ENCODE results near the gene PRDM16.

Gene PRDM16

DNA sequence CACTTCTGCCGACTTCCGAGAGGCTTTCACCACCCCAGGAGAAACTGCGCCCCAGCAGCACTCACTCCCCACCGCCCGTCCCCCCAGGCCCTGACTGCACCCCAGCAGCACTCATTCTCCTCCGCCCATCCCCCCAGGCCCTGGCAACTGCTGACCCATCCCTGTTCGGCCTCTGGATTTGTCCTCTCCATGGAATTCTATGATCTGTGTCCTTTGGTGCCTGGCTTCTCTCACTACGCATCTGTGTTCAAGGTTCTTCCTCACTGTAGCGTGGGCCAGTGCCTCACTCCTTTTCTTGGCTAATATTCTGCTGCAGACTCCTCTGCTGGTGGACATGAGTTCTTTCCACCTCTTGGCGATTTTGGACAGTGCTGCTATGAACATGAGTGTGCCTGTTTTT is 263.7 kb downstream of the PRDM16 start:
- Histone ChIP-seq H3K27me3 (ENCODE audit: insufficient read depth, low read length, poor library complexity, severe bottlenecking) (no peaks in the 10 kb centered on the region), H3K79me2 (ENCODE audit: insufficient read depth, low read length) (no peaks in the 10 kb centered on the region), H3K36me3 (ENCODE audit: insufficient read depth, low read length) (no peaks in the 10 kb centered on the region), H3K9me3 (ENCODE audit: insufficient read depth, low read depth, low read length) (no peaks in the 10 kb centered on the region; the same call in 1 of the 2 replicates), H3K4me3 (ENCODE audit: low read length, poor library complexity, severe bottlenecking) (no peak overlapping the region), H3F3A (ENCODE audit: low read depth) (no peaks in the 10 kb centered on the region), H3K4me1 (ENCODE audit: insufficient read depth, low read length, poor library complexity, severe bottlenecking) (peaks cover 27% of the 10 kb centered on the region), H3K4me2 (ENCODE audit: low read depth, low read length, poor library complexity, severe bottlenecking) (no peak overlapping the region), H2AFZ (ENCODE audit: low read length) (no peak overlapping the region), H3K9ac (ENCODE audit: low read depth, low read length, poor library complexity, severe bottlenecking) (no peak overlapping the region), H3K9me2 (replicated peaks; ENCODE audit: low read depth, low read length) (no peaks in the 10 kb centered on the region), H4K20me1 (ENCODE audit: insufficient read depth, low read length, poor library complexity, severe bottlenecking) (no peaks in the 10 kb centered on the region)
- TF ChIP-seq, protein P1, sequence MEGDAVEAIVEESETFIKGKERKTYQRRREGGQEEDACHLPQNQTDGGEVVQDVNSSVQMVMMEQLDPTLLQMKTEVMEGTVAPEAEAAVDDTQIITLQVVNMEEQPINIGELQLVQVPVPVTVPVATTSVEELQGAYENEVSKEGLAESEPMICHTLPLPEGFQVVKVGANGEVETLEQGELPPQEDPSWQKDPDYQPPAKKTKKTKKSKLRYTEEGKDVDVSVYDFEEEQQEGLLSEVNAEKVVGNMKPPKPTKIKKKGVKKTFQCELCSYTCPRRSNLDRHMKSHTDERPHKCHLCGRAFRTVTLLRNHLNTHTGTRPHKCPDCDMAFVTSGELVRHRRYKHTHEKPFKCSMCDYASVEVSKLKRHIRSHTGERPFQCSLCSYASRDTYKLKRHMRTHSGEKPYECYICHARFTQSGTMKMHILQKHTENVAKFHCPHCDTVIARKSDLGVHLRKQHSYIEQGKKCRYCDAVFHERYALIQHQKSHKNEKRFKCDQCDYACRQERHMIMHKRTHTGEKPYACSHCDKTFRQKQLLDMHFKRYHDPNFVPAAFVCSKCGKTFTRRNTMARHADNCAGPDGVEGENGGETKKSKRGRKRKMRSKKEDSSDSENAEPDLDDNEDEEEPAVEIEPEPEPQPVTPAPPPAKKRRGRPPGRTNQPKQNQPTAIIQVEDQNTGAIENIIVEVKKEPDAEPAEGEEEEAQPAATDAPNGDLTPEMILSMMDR (conservative IDR thresholded peaks at IDR 0.05; ENCODE audit: low read length): no peak
- no peak for TF ChIP-seq EZH2phosphoT487 (IDR thresholded peaks at IDR 0.05; ENCODE audit: borderline replicate concordance)

DNA sequence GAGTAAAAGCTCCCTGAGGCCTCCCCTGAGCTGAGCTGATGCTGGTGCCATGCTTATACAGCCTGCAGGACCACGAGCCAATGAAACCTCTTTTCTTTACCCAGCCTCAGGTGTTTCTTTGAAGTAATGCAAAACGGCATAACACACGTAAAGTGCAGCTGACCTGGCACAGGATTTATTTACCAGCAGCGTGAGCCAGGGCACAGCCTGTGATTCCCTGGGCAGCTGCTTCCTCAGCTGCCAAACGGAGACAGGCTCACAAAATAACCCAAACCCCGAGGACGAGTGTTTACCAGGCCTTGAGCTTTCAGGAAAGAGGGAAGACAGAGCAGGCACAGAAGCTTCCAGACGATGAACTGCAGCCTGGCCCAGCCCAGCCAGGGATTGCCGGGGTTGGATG is 264.9 kb downstream of the PRDM16 start:
- Histone ChIP-seq H3K4me3 (ENCODE audit: low read length, poor library complexity, severe bottlenecking) (no peak overlapping the region), H3K4me2 (ENCODE audit: low read depth, low read length, poor library complexity, severe bottlenecking) (no peak overlapping the region), H3K27me3 (ENCODE audit: insufficient read depth, low read length, poor library complexity, severe bottlenecking) (no peaks in the 10 kb centered on the region), H3K9me2 (replicated peaks; ENCODE audit: low read depth, low read length) (no peaks in the 10 kb centered on the region), H3K79me2 (ENCODE audit: insufficient read depth, low read length) (no peaks in the 10 kb centered on the region), H4K20me1 (ENCODE audit: insufficient read depth, low read length, poor library complexity, severe bottlenecking) (no peaks in the 10 kb centered on the region), H3F3A (ENCODE audit: low read depth) (no peaks in the 10 kb centered on the region), H3K9ac (ENCODE audit: low read depth, low read length, poor library complexity, severe bottlenecking) (no peak overlapping the region), H3K9me3 (ENCODE audit: insufficient read depth, low read depth, low read length) (no peaks in the 10 kb centered on the region; the same call in 1 of the 2 replicates), H3K4me1 (ENCODE audit: insufficient read depth, low read length, poor library complexity, severe bottlenecking) (peaks cover 20% of the 10 kb centered on the region), H2AFZ (ENCODE audit: low read length) (no peak overlapping the region), H3K36me3 (ENCODE audit: insufficient read depth, low read length) (no peaks in the 10 kb centered on the region)
- TF ChIP-seq, protein P1 (conservative IDR thresholded peaks at IDR 0.05; ENCODE audit: low read length): no peak
- no peak for TF ChIP-seq EZH2phosphoT487 (IDR thresholded peaks at IDR 0.05; ENCODE audit: borderline replicate concordance)

DNA sequence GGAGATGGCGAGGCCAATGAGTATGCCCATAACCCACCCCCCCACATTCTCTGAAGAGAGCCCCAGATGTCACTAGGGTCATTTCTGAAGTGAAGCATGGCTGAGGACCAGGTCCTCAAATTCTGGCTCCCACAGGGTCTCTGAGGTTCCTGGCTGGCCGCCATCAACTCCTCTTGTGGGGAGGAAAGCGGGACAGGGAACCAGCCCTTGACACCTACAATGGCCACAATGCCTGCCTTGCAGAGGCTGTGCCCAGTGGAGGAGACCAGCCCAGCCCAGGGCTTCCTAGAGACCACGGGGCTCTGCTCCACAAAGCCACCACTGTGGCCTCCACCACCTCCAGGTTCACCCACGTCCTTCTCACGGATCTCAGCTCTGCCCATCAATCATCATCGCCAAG is 265.4 kb downstream of the PRDM16 start:
- Histone ChIP-seq H3K4me3 (ENCODE audit: low read length, poor library complexity, severe bottlenecking) (no peak overlapping the region), H3K9me3 (ENCODE audit: insufficient read depth, low read depth, low read length) (no peaks in the 10 kb centered on the region; the same call in 1 of the 2 replicates), H3K4me1 (ENCODE audit: insufficient read depth, low read length, poor library complexity, severe bottlenecking) (peaks cover 16% of the 10 kb centered on the region), H3K79me2 (ENCODE audit: insufficient read depth, low read length) (no peaks in the 10 kb centered on the region), H3K9ac (ENCODE audit: low read depth, low read length, poor library complexity, severe bottlenecking) (no peak overlapping the region), H3K4me2 (ENCODE audit: low read depth, low read length, poor library complexity, severe bottlenecking) (no peak overlapping the region), H4K20me1 (ENCODE audit: insufficient read depth, low read length, poor library complexity, severe bottlenecking) (no peaks in the 10 kb centered on the region), H3K36me3 (ENCODE audit: insufficient read depth, low read length) (no peaks in the 10 kb centered on the region), H3F3A (ENCODE audit: low read depth) (no peaks in the 10 kb centered on the region), H3K27me3 (ENCODE audit: insufficient read depth, low read length, poor library complexity, severe bottlenecking) (no peaks in the 10 kb centered on the region), H3K9me2 (replicated peaks; ENCODE audit: low read depth, low read length) (no peaks in the 10 kb centered on the region), H2AFZ (ENCODE audit: low read length) (no peak overlapping the region)
- TF ChIP-seq EZH2phosphoT487 (IDR thresholded peaks at IDR 0.05; ENCODE audit: borderline replicate concordance): no peak
- TF ChIP-seq, protein P1 (conservative IDR thresholded peaks at IDR 0.05; ENCODE audit: low read length): no peak
